Parathyroid adenoma (tissue), 2 donors: ENCODE measurements around the gene PTGER3.

Experiments
- H2AFZ ChIP-seq: fragments of 300-600 bp; sonication (generic); one replicate; pipeline ENCODE4 v1.7.0; 2017; ENCODE audit warnings: antibody characterized with exemption, mild to moderate bottlenecking
- H3K27ac ChIP-seq: fragments of 300-600 bp; sonication (generic); one replicate; pipeline ENCODE4 v1.7.0; 2017
- H3K27me3 ChIP-seq: fragments of 300-600 bp; sonication (generic); one replicate; pipeline ENCODE4 v1.7.0; 2017; ENCODE audit warnings: low read length; ENCODE audit not compliant: control insufficient read depth, insufficient read depth
- H3K36me3 ChIP-seq: fragments of 300-600 bp; sonication (generic); one replicate; pipeline ENCODE4 v1.7.0; 2017; ENCODE audit warnings: low read length; ENCODE audit not compliant: control insufficient read depth, insufficient read depth
- H3K4me1 ChIP-seq: fragments of 300-600 bp; sonication (generic); one replicate; pipeline ENCODE4 v1.7.0; 2017; ENCODE audit warnings: control low read depth
- H3K4me2 ChIP-seq: fragments of 300-600 bp; sonication (generic); one replicate; pipeline ENCODE4 v1.7.0; 2017; ENCODE audit warnings: low read length
- H3K4me3 ChIP-seq: fragments of 300-600 bp; sonication (generic); one replicate; pipeline ENCODE4 v1.7.0; 2017; ENCODE audit warnings: low read depth, low read length
- H3K79me2 ChIP-seq: fragments of 300-600 bp; sonication (generic); one replicate; pipeline ENCODE4 v1.7.0; 2017; ENCODE audit warnings: control low read depth
- H3K9ac ChIP-seq: fragments of 300-600 bp; sonication (generic); one replicate; pipeline ENCODE4 v1.7.0; 2017; ENCODE audit warnings: mild to moderate bottlenecking
- H3K9me3 ChIP-seq: fragments of 300-600 bp; sonication (generic); one replicate; pipeline ENCODE4 v1.7.0; 2017; ENCODE audit warnings: low read length; ENCODE audit not compliant: control insufficient read depth
- TF ChIP-seq, protein P1 (sequence below): fragments of 300-600 bp; sonication (generic); IDR thresholded peaks from one replicate; pipeline ENCODE4 v1.7.0; 2017; ENCODE audit warnings: antibody characterized with exemption, mild to moderate bottlenecking
- donor health status: primary hyperparathyroidism.

Gene PTGER3

DNA sequence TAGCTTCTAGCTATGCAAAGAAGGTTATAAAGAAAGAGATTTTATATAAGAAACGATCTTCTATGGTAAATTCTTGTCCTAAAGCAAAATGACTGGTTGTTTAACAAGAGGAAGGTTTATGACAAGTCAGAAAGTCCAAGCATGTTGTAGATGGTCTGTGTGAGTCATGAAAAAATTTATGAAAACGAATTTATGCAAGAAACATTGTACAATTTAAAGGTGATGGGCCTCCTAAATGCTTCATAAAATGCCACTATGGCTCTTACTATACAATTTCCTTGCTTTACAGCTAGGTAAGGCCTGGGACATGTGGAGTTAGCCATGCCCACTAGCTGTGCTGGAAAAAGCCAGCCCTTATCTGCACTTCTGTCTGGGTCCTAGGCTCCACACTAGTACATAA, 125.4 kb downstream of the PTGER3 start:
- H3K9me3 ChIP-seq: no peaks in the 10 kb centered on the region
- H3K4me3 ChIP-seq: no peak overlapping the region
- H3K4me2 ChIP-seq: no peak overlapping the region
- TF ChIP-seq, protein P1, sequence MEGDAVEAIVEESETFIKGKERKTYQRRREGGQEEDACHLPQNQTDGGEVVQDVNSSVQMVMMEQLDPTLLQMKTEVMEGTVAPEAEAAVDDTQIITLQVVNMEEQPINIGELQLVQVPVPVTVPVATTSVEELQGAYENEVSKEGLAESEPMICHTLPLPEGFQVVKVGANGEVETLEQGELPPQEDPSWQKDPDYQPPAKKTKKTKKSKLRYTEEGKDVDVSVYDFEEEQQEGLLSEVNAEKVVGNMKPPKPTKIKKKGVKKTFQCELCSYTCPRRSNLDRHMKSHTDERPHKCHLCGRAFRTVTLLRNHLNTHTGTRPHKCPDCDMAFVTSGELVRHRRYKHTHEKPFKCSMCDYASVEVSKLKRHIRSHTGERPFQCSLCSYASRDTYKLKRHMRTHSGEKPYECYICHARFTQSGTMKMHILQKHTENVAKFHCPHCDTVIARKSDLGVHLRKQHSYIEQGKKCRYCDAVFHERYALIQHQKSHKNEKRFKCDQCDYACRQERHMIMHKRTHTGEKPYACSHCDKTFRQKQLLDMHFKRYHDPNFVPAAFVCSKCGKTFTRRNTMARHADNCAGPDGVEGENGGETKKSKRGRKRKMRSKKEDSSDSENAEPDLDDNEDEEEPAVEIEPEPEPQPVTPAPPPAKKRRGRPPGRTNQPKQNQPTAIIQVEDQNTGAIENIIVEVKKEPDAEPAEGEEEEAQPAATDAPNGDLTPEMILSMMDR: no peak
- H2AFZ ChIP-seq: no peak overlapping the region
- no peaks in the 10 kb centered on the region for H3K36me3 ChIP-seq
- H3K4me1 ChIP-seq: no peaks in the 10 kb centered on the region
- no peaks in the 10 kb centered on the region for H3K27me3 ChIP-seq
- H3K9ac ChIP-seq: no peak overlapping the region
- H3K79me2 ChIP-seq: no peaks in the 10 kb centered on the region
- H3K27ac ChIP-seq: no peak overlapping the region
